Measurements from ENCODE around the gene RPS4Y1.
A peak's percentile ranks its signal among the peaks of the same experiment; 100 is the strongest.

RPS4Y1 gene

GRCh38 chrY:2885880-2886279 lies 44.5 kb downstream of the RPS4Y1 start:
- DNase-seq: no peak

GRCh38 chrY:2887386-2887785 lies 46.0 kb downstream of the RPS4Y1 start:
- no peak for DNase-seq

- no peak for DNase-seq
These were observed 46.6 kb downstream of the RPS4Y1 start for GRCh38 chrY:2887955-2888354.

- no peak for DNase-seq
These were observed 52.1 kb downstream of the RPS4Y1 start for GRCh38 chrY:2893471-2893870.

GRCh38 chrY:2896050-2896449 lies 54.6 kb downstream of the RPS4Y1 start:
- no peak for DNase-seq

GRCh38 chrY:2907356-2907755 lies 66.0 kb downstream of the RPS4Y1 start:
- DNase-seq: no peak

GRCh38 chrY:2913066-2913815 lies 71.8 kb downstream of the RPS4Y1 start:
- peak; percentile 12 for DNase-seq

All from activated CD4-positive, alpha-beta T cell treated with anti-CD3 and anti-CD28 coated beads for 1 hour (primary cell).